ENCODE data around the gene ALAD.
"Not testable (repeated sequence)": the region's sequence is repeated elsewhere in the genome, so short reads cannot be mapped to it uniquely, and the experiment has no call there.

Gene ALAD

DNA sequence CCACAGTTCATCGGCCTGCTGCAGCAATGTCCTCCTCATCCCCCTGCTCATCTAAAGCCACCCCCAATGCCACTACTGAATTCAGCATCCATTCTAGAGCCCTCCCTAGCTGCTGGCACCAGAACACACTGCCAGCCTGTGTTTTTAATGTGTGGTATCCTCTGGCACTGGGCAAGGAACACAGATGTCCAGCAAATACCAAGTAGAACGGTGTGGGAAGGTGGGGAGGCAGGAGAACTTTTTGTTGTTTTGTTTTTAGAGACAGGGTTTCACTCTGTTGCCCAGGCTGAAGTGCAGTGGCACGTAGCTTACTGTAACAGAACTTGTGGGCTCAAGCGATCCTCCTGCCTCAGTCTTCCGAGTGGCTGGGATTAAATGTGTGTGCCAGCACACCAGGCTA is 29.0 kb downstream of the ALAD start:
- no peak for DNase-seq

DNA sequence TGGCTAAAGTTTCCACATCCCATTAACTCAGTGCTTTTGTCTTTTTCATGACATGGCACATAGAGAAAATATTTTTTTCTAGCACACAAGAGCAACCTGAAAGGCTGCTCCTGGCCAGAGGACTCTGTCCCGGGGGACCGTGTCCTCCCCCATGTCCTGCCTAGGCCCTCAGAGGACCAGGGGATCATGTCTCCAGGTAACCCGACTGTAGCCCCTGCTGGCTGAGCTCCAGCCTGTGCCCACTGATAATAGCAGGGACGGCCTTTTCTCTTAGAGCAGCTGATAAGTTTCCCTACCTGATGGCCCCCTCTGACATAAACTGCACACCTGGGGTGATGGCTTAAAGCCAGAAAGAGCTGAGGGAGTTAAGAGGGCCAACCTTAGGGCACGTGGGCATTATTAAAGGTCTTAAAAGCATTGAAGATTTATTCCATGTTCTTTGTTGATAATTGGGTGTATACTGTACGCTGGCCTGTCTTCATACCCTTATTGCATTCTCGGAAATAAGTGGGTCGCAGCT is 30.2 kb downstream of the ALAD start:
- no peak for DNase-seq

- no peak for DNase-seq
Measured at GRCh38 chr9:113369855-113370140, 31.3 kb downstream of the ALAD start.

DNA sequence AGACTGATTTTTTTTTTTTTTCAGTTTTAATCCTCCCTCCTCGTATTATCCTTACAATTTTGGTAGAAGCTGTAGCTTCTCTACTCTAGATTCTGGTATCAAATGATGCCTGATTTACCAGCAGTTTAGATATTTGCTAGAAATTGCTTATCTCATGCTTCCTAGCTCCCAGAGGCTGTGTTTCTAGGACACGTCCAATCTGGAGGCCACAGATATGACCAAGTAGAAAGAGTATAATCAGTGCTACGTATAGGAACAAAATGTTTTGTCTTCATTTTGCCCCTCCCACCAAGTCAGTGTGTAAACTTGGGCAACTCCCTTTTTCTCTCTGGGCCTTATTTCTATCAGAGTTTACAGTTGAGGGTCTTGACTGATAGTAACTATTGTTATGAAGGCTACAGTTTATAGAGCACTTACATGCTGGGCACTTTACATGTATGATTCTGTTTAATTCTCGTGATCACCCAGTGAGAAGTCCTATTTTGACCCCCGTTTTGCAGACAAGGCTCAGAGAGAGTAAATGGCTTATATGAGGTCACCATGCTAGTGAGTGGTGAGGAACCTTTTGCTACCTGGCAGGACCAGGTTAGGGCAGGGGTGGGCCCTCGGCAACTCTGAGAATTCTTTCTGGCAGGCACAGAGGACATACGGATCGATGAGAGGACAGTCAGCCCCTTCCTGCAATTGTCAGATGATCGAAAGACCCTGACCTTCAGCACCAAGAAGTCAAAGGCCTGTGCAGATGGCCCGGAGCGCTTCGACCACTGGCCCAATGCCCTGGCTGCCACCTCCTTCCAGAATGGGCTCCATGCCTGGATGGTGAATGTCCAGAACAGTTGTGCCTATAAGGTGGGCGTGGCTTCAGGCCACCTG is 31.9 kb downstream of the ALAD start:
- no peak for DNase-seq

GRCh38 chr9:113368348-113368981 is 32.6 kb downstream of the ALAD start:
- DNase-seq: no peak

DNA sequence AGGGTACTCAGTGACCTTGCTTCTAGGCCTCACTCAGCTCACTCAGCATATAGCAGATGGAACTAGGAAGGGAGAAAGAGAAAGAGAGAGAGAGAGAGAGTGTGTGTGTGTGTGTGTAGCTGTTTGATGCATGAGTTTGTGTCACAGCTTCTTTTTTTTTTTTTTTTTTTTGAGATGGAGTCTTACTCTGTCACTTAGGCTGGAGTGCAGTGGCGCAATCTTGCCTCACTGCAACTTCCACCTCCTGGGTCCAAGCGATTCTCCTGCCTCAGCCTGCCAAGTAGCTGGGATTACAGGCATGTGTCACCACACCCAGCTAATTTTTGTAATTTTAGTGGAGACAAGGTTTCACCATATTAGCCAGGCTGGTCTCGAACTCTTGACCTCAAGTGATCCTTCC is 35.4 kb downstream of the ALAD start:
- DNase-seq: not testable (repeated sequence)

- DNase-seq: no peak
Measured at GRCh38 chr9:113364951-113365350, 36.1 kb downstream of the ALAD start.

- no peak for DNase-seq
Measured at GRCh38 chr9:113363336-113363735, 37.7 kb downstream of the ALAD start.

- no peak for DNase-seq
Measured at GRCh38 chr9:113361304-113362018, 39.6 kb downstream of the ALAD start.

- no peak for DNase-seq
Measured at GRCh38 chr9:113360242-113360842, 40.7 kb downstream of the ALAD start.

- DNase-seq: no peak
Measured at GRCh38 chr9:113359385-113359784, 41.7 kb downstream of the ALAD start.

GRCh38 chr9:113356686-113357292 is 44.3 kb downstream of the ALAD start:
- no peak for DNase-seq

- DNase-seq: no peak
Measured at GRCh38 chr9:113355040-113355596, 46.0 kb downstream of the ALAD start.

- no peak for DNase-seq
Measured at GRCh38 chr9:113352411-113352810, 48.7 kb downstream of the ALAD start.

GRCh38 chr9:113352006-113352405 is 49.1 kb downstream of the ALAD start:
- DNase-seq: no peak

DNA sequence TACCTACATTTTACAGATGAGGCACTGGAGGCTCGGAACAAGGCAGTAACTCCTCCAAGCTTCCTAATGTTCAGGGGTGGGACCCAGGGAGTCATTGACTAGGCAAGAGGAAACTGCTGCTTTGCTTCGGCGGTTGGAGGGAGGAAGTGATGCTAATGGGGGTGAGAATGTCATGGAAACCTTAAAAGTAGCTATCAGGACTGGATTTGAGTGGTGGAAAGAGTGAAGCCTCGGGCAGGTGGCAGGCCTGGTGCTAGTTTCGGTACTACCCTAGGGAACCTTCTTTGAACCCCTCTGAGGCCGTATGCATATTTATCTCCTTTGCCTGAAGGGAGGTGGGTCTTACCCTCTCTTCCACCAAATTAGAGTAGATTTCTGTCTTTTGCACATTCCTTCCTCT is 50.1 kb downstream of the ALAD start:
- DNase-seq: no peak

DNA sequence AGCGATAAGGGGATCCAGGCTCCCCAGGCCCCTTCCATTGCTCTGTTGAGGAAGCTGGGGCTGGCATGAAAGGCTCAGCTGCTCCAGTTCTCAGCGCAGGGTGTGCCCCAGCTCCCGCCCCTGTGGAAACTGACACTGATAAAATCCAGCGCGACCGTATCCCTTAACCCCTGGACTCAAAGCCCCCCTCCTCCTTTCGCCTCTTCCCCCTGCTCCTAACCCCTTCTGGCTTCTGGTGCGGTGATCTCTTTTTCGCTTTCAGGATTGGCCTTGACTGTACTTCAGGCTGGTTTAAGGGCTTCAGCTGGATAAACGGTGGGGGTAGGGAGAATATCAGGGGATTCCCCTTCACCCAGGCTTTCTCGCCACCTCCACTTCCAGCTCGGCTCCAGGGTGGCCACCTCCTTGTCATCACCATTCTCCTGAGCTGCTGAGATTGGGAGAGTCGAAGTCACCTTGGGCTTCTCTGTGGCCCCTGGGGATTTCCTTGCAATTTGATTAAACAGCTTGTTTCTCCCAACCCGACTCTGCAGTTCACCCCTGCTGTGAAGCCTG is 50.9 kb downstream of the ALAD start:
- no peak for DNase-seq

- peak; percentile 70 for DNase-seq
Measured at GRCh38 chr9:113349445-113350094, 51.5 kb downstream of the ALAD start, which contains the start of gene BSPRY. Gene BSPRY (plus strand): TSS chr9:113349541. CDS start chr9:113349580, 39 bp downstream.

DNA sequence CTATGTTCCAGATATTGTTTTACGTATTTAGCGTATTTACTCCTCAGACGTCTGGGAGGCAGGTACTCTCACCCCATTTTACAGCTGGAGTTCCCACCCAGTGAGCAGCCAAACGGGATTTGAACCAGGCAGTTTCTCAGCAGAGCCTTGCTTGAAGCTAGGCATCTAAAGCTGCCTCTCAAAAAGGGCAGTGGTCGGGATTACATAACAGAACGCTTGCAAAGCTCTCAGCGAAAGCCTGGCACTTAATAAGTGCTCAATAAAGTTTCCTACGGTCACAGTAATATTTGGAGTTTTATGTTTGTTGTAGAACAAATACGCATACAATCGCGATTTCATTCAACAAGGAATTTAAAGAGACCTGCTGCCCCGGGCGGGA is 52.0 kb downstream of the ALAD start:
- DNase-seq: no peak

DNA sequence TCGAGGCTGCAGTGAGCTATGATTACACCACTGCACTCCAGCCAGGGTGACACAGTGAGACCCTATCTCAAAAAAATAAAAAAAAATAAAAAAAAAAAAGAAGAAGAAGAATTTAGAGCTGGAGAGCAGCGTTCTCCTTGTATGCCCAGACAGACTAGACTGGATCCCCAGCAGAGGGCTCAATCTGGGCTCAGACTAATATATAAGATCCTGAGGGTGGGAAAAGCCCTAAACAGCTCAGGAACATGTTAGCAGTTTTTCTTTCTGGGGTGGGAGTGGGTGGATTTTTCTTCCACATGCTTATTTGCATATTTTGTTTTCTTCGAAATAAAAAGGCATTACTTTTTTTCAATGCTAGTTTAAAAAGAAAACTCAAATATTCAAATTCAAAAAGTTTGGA is 52.6 kb downstream of the ALAD start:
- no peak for DNase-seq

DNA sequence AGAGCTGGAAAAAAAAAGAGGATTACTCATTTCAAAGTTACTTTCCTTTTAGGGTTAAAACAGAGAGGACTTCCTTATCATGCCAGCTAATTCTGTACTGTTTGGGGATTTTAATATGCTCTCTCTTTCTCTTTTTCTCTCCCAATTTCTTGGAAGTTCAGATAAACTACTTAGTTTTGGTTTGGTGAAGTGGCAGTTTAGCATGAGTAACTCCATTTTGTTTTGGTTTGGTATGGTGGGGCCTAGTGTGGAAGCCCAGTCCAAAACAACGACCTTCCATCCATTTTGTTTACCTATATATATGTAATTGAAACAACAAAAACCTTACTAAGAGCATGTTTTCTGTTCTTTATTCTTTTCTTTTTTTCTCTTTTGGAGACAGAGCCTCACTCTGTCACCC is 55.4 kb downstream of the ALAD start:
- no peak for DNase-seq

DNA sequence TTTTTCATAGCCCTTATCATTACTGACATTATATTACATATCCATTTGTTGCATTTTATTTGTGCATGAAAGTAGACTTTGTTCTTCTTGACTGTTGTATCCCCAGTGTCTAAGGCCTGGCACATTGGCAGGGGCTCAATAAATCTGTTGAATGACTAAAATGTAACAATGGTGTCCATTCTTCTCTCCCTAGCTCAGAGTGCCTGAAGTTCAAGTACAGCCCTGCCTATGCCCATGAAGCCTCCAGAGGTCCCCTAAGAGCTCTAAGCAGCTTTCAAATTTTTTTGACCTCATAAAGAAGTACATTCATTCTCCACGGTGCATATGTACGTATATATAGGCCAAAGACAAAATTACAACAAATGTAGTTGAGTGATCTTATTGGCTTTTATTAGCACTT is 55.9 kb downstream of the ALAD start:
- no peak for DNase-seq

All from activated effector memory CD4-positive, alpha-beta T cell treated with anti-CD3 and anti-CD28 coated beads, Interleukin-2, amount 50 U/mL, for 16 hours (primary cell).